ENCODE results near the gene ACAA1. TPM values are rescaled to one million over a fixed set of nuclear protein-coding genes. Genes with fewer than 3 reads are reported as not detected.

The ACAA1 gene
- total and polyA plus RNA-seq, 2 experiments from 2014 or later = 21.4 to 26.6 TPM

GRCh38 chr3:38129058-38129457 lies 7.9 kb downstream of the ACAA1 start:
- no peak overlapping the region for H3K27ac ChIP-seq (ENCODE audit: low read depth)
- 0 out of 2 replicates have a peak, but pooled peaks cover 3% of the 10 kb centered on the region for H3F3A ChIP-seq (replicated peaks; ENCODE audit: low read depth)
- ATAC-seq = no peak
- H3K4me2 ChIP-seq = no peak overlapping the region
- no peaks in the 10 kb centered on the region for H3K27me3 ChIP-seq (ENCODE audit: insufficient read depth)
- Mint-ChIP-seq H3K36me3 (ENCODE audit: low read depth) (peaks cover 70% of the 10 kb centered on the region), H3K4me3 (no peak overlapping the region), H3K27ac (no peak overlapping the region), H3K27me3 (ENCODE audit: insufficient read depth, low read depth, poor library complexity) (peaks cover 4% of the 10 kb centered on the region), H3K9me3 (no peaks in the 10 kb centered on the region), H3K4me1 (no peaks in the 10 kb centered on the region; the same call in 2 of the 3 replicates)
- no peak overlapping the region for H3K4me3 ChIP-seq
- DNase-seq (ENCODE audit: low spot score) = no peak
- H3K79me2 ChIP-seq (replicated peaks; ENCODE audit: insufficient read depth) = no peaks in the 10 kb centered on the region
- no peak for TF ChIP-seq ZNF114 (CRISPR knock-in tag; IDR thresholded peaks at IDR 0.05)
- no peak for TF ChIP-seq REST (IDR thresholded peaks at IDR 0.05; ENCODE audit: unreplicated experiment)
- no peak for TF ChIP-seq ZNF331 (CRISPR knock-in tag; IDR thresholded peaks at IDR 0.05; ENCODE audit: low read depth)
- no peak for TF ChIP-seq CREB1 (CRISPR knock-in tag; IDR thresholded peaks at IDR 0.05; ENCODE audit: low read depth)
- TF ChIP-seq ZNF462 (CRISPR knock-in tag; IDR thresholded peaks at IDR 0.05) = no peak
- TF ChIP-seq NANOG (IDR thresholded peaks at IDR 0.05; ENCODE audit: borderline replicate concordance) = no peak
- TF ChIP-seq EZH2phosphoT487 (IDR thresholded peaks at IDR 0.05; ENCODE audit: unreplicated experiment) = no peak
- no peak for TF ChIP-seq ETS1 (IDR thresholded peaks at IDR 0.05)
- TF ChIP-seq STAT1 (IDR thresholded peaks at IDR 0.05; ENCODE audit: unreplicated experiment) = no peak
- no peak for TF ChIP-seq CTCF (conservative IDR thresholded peaks at IDR 0.05; ENCODE audit: low read depth in 2 of 2)
- TF ChIP-seq POLR2AphosphoS5 (IDR thresholded peaks at IDR 0.05; ENCODE audit: low read depth) = no peak
- TF ChIP-seq JUNB (IDR thresholded peaks at IDR 0.05; ENCODE audit: unreplicated experiment) = no peak
- peaks cover 13% of the 10 kb centered on the region; the same call in 1 of the 2 replicates for H4K20me1 ChIP-seq (replicated peaks; ENCODE audit: insufficient read depth)
- H3K4me1 ChIP-seq (ENCODE audit: insufficient read depth) = no peaks in the 10 kb centered on the region
- H2AFZ ChIP-seq = no peak overlapping the region
- peaks cover 33% of the 10 kb centered on the region for H3K36me3 ChIP-seq (ENCODE audit: insufficient read depth)
- H3K9me2 ChIP-seq (ENCODE audit: insufficient read depth) = no peaks in the 10 kb centered on the region

Data from GM23338 (cell line).